ENCODE data around the gene COPA.
"Not testable (repeated sequence)": the region's sequence is repeated elsewhere in the genome, so short reads cannot be mapped to it uniquely, and the experiment has no call there.

The COPA gene

DNA sequence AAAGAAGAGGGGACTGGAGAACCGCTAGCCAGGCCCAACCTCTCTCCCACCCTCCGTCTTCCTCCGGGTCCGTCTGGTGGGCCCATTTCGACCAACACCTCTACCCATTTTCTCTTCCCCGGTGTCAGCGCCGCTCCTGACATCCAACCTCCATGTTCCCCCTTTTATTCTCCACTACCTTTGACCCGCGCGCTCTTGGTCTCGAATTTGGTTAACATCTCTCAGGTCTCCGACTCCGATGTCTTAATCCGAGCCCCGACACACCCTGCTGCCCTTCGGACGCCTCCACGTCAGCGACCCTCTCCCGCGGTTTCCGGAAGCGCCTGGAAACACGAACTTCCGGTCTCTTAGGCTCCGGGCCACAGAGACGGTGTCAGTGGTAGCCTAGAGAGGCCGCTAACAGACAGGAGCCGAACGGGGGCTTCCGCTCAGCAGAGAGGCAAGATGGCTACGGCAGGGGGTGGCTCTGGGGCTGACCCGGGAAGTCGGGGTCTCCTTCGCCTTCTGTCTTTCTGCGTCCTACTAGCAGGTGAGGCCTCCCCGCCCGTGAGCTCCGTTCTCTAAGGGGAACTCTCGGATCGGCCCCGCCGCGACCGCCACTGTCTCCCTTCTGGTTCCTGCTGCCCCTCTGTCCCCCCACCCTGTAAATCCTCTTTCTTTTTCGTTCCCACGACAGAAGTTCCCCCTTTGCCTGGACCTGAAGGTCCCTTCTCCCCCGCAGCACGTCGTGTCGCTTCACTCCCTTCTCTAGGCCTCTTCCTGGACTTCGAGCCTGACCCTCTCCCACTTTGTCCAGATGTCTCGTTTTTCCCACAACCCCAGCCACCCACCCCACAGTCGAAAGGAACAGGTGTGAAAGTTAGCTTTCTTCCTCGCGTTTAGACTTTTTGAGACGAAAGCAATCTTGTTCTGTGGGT, at the start of gene COPA, which contains the start of gene NCSTN:
TSS of gene COPA (minus strand) at position 298 of the 917 bp plus-strand sequence. CDS start at position 218, 80 bp downstream.
TSS of gene NCSTN (plus strand) at position 431 of the 917 bp plus-strand sequence. CDS start at position 445, 14 bp downstream.
- DNase-seq (ENCODE audit: low read depth in 1 of 2, low spot score in 1 of 2): peak; percentile 69 to 73

DNA sequence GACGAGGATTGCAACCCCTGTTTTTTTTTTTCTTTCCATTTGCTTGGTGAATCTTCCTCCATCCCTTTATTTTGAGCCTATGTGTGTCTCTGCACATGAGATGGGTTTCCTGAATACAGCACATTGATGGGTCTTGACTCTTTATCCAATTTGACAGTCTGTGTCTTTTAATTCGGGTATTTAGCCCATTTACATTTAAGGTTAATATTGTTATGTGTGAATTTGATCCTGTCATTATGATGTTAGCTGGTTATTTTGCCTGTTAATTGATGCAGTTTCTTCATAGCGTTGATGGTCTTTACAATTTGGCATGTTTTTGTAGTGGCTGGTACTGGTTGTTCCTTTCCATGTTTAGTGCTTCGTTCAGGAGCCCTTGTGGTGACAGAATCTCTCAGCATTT, 45.4 kb upstream of the COPA start:
- not testable (repeated sequence) for DNase-seq (ENCODE audit: low read depth in 1 of 2, low spot score in 1 of 2)

DNA sequence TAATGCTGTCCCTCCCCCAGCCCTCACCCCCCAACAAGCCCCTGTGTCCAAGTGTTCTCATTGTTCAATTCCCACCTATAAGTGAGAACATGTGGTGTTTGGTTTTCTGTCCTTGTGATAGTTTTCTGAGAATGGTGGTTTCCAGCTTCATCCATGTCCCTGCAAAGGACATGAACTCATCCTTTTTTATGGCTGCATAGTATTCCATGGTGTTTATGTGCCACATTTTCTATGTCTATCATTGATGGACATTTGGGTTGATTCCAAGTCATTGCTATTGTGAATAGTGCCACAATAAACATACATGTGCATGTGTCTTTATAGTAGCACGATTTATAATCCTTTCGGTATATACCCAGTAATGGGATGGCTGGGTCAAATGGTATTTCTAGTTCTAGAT, 41.8 kb upstream of the COPA start:
- DNase-seq (ENCODE audit: low read depth in 1 of 2, low spot score in 1 of 2): not testable (repeated sequence)

DNA sequence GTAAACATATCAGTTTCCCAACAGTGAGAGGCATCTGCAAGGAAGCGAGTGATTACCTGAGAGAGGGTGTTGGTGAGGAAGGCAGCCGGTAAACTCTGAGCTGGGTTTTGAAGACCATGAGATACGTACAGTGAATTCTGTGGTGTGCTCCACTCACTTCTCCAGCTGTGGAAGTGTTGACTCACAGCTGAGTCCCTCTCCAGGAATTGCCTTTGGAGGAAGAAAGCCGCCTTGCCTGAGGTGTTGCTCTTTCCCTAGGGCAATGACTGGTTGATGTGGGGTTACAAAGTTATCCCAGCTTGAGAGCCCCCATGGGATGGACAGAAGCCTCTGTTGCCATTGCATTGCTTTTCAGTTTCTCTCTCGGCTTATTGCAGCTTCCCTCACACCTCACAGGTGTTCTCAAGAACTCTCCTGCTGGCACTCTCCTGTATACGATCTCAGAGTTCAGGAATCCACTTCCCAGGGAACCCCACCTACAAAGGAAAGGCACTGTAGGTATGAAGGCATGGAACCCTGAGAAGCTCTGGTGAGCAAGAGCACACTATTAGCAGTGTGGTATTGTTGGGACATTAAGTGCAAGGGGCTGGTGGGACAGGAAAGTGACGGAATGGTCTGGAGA, 34.6 kb upstream of the COPA start:
- DNase-seq (ENCODE audit: low read depth in 1 of 2, low spot score in 1 of 2): no peak

DNA sequence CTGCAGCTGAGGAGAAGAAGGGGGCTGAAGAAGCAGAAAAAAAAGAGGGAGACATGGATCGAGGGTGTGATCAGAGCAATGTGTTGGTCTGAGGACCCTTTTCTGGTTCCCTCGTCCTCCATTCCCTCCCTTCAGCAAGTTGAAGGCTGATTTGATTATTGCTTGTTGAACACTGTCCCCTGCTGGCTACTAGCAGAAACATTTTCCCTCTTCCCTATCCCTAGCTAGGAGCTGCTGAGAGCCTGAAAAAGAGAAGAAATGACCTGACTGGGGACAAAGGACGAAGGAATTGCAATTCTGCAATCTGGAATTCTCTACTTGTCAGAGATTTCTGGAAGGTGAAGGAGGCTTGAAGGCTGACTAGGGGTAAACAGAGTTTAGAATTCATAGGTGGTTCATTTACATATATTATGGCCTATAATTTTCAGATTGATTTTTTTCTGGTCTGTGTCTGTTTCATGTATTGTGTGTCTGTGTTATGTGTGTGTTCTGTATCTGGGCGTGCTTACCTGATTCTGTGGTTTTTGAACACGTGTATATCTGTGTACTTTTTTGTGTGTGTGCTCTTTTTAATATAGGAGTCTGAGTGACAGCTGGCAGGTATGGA, 33.6 kb upstream of the COPA start:
- no peak for DNase-seq (ENCODE audit: low read depth in 1 of 2, low spot score in 1 of 2)

DNA sequence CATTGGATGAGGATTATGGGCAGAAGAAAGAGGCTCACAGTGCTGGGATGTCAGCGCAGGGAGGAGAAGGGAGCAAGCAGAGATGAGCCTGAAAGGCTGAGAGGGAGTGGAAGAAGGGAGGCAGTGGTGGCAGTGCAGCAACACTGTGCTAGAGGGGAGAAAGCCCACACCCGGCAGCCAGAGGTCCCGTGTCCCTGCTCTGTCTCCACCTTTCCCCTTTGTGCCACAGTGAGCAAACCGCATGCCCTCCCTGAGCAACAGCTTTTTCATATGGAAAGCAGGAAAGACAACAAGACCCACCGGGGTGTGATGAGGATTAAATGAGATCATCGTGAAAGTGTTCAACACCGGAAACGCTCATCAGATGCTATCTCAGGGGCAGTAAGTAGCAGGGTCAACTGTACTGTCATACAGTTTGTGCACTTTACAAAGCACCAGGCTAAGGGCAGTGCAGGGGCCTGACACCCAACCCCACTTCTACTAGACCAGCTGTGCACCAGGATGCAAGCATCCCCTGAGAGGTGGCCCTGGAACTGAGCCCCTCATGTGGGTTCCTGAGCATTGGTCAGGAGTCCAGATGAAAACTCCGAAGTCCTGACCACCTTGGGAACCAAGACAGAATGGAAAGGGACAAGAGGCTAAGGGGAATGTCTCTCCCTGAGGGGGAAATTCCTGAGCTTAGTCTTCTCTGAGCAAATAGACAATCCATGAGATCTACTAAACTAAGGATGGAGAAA, 32.9 kb upstream of the COPA start:
- DNase-seq (ENCODE audit: low read depth in 1 of 2, low spot score in 1 of 2): no peak

DNA sequence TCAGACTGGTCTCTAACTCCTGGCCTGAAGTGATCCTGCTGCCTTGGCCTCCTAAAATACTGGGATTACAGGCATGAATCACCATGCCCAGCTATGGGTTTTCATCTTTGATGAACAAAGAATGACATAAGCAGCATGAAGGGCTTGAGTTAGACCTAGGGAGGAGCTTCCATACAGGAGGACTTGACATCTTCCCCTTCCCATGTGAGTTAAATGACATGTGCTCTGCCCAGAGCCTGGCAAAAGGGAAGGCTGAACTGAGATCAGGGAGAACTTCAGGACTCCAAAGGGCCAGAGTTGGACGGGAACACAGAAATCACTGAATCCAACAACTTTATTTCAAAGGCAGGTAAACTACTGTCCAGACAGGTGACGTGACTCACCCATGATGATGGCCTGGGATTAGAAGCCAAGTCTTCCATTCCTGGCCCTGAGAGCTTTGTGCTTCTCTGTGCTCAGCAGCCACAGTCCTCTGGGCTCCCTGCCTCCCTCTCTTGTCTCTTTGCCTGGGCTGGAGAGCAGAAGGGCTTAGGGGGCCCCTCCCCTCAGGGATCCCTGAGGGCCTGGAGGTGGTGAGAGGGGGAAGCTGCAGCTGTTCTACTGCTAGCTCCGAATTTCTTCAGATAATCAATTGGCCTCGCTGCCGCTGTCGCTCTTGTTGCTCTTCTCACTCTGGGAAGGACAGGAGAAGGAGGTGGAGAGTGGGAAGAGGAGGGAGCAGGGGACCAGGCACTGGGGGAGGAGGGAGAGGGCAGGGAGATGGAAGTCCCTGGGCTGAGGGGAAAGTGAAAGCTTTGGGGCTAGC, 31.5 kb upstream of the COPA start:
- no peak for DNase-seq (ENCODE audit: low read depth in 1 of 2, low spot score in 1 of 2)

DNA sequence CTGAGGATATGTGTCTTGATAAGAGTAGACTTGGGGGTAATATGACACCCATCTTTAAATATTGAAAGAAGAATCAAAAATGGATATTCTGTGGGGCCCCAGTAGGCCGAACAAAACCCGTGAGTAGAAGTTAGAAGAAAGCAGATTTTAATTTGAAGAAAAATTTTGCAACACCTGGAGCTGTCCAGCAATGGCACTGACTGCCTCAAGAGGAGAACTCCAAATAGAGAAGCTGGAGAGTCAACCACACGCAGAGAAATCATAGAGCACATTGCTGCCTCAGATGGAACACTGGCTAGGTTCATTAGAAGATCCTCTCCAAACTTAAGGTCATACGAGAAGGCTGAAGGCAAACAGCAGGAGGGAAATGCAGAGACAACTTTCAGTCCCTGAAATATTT, 30.6 kb upstream of the COPA start:
- no peak for DNase-seq (ENCODE audit: low read depth in 1 of 2, low spot score in 1 of 2)

DNA sequence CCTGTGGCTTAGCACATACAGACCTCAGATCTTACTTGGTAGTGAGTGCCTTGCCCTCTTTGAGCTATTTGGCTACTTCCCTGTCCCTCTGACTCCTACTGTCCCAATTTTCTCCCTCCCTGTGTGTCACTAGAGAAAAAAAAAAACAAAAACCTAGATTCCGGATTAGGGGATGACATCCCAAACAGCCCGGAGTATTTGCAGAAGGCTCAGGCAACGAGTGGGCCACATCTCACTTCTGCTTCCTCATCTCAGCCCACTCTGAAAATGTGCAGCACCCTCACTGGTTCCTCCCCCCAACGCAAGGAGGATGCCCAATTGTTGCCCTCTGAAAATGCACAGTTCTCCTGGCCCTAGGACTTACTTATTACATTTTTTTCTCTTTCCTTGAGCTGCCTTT, 28.7 kb upstream of the COPA start:
- no peak for DNase-seq (ENCODE audit: low read depth in 1 of 2, low spot score in 1 of 2)

DNA sequence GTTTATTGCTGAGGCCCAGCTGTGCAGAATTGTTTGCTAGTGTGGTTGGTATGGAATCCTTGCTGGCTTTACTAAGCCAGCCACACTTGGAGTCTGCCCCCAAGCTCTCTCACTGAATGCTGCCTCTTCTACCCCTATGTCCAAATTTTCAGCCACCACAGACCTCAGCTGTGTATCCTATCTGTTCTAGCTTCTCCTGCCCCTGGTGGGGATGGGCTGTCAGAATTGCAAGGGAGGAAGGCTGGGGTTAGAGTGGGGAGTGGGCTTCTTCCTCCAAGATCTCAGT, 28.2 kb upstream of the COPA start:
- DNase-seq (ENCODE audit: low read depth in 1 of 2, low spot score in 1 of 2): no peak

DNA sequence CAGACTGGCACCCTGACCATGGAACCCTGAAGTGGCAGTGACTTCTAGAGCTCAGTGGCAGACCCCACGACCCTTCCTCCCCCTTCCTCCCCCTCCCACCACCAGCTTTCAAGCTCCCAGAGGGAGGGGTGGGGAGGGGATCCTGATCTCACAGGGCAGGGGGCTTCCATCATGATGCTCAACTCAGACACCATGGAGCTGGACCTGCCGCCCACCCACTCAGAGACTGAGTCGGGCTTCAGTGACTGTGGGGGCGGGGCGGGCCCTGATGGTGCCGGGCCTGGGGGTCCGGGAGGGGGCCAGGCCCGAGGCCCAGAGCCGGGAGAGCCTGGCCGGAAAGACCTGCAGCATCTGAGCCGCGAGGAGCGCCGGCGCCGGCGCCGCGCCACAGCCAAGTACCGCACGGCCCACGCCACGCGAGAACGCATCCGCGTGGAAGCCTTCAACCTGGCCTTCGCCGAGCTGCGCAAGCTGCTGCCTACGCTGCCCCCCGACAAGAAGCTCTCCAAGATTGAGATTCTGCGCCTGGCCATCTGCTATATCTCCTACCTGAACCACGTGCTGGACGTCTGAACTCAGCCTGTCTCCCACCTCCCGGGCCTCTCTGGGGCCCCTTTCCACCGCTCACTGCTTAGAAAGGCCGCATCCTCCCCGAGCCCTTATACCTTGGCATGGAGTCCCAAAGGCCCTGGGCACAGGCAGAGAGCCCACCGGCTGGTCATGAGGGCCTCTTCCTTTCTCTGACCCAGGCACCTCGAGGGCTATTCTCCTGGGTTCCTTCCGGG, 27.7 kb upstream of the COPA start:
- no peak for DNase-seq (ENCODE audit: low read depth in 1 of 2, low spot score in 1 of 2)

DNA sequence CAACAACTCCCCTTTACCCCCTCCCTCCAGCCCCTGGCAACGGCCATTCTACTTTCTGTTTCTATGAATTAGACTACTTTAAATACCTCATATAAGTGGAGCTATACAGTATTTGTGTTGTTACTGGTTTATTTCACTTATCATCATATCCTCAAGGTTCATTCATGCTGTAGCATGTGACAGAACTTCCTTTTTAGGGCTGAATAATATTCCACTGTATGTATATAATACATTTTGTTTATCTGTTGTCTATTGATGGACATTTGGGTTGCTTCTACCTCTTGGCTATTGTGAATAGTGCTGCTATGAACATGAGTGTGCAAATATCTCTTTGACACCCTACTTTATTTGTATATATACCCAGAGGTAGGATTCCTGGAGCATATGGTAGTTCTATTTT, 26.0 kb upstream of the COPA start:
- no peak for DNase-seq (ENCODE audit: low read depth in 1 of 2, low spot score in 1 of 2)

DNA sequence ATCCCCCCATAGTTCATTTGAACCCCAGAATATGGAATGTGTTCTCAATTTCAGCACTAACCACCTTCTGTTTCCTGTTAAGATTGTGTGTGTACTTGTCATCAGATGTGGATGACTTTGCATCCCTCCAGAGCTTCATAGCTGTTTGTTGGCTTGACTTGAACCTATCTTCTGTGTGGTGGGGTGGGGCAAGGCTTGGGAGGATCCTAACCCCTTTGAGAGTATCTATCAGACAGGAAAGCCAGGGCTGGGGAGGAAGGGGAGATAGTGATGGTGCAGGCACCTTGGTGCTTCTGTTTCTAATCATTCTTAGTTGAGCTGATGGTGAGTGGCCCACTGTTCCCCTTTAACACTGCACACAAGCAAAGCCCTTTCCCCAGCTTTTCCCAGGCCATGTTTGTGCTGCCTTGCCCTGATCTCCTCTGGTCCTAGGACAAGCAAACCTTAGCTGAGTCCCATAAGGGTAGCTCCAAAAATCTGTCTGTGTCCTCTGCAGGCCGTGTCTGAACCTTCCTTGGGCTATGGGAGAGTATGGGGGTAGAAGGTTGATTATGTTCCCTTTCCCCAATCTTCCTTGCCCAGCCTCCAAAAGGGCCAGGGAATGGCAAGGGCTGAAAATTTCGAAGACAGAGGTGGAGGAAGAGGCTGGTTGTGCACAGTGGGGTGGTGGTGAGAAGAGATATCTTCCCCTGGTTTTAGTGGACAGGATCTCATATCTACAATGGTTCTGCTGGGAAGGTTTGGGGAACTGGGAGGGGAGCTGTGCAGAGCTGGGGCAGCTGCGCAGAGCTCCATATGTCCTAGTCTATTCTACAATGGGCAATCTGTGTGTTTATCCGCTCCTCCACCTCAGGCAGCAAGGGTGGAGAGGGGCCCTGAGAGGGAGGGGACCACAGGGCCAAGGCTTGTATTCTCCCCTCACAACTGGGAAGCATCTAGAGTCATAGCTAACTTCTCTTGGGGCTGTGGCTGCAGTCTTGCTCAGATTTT, 25.2 kb upstream of the COPA start:
- DNase-seq (ENCODE audit: low read depth in 1 of 2, low spot score in 1 of 2): no peak

DNA sequence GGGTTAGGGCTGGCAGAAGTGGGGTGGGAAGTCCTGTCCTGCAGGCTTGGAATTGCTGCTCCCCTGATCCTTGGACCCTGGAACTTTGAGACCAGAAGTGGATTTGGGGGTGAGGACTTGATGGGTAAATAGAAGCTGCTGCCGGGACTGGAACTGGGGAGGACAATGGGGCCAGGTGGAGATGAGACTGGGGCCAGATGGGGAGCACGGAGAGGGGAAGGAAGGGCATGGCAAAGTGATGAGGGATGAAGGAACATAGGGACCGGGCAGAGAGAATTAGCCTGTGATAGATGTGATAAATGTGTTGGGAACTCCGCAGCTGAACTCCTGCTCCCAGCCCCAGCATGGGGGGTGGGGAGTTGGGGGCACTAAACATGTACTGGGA, 24.5 kb upstream of the COPA start:
- no peak for DNase-seq (ENCODE audit: low read depth in 1 of 2, low spot score in 1 of 2)

DNA sequence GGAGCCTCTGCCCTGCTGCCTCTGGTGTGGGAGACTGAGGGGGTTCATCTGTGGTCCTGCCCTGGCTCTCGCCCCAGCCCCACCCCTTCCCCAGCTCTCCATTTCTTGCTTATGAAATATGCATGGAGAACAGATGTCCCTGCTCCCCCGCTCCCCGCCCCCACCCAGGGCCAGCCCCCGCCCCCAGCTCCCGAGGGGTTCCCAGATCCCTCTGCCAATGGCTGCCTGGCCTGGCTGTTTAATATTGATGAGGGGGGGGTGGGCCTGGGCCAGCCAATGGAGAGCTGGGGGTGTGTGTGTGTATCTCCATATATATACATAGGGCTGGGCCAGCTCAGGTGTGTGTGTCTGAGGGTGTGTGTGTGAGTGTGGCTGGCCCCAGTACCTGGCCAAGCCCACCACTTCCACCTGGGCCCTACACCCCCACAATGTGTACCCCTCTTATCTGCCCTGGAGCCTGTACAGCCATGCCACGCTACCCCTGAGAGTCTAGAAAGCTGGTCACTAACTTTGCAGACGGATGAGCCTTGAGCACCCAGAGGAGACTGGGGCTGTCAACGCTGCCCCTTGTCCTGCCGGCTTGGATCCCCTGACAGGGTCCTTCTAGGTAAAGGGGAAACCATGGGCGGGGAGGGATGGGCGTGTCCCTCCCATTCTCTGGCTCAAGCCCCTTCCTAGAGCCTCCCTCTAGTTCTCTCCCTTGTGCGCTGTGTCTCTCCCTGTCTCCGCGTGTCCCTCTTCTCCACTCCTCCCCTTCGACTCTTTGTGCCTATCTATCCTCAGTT, 23.9 kb upstream of the COPA start, which contains the start of gene NHLH1:
TSS of gene NHLH1 (plus strand) at position 341 of the 785 bp plus-strand sequence. CDS start 3,661 bp downstream, outside the sequence.
- no peak for DNase-seq (ENCODE audit: low read depth in 1 of 2, low spot score in 1 of 2)

DNA sequence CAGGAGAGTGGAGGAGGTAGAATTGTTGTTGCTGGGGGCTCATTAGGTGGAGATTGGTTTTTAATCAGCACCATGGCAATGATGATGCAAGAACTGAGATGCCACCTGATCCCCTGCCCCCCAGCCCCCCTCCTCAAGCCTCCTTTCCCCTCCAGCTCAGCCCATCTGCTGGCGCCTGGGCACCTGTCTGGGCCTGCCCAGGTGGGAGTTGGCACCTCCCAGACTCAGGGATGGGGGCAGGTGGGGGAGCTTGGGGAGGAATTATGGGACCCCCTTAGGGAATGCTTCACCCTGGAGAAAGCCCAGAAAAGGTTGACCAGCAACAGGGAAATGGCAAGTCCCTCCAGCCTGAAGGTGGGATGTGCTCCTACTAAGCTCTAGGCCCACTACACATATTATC, 22.3 kb upstream of the COPA start:
- DNase-seq (ENCODE audit: low read depth in 1 of 2, low spot score in 1 of 2): no peak

DNA sequence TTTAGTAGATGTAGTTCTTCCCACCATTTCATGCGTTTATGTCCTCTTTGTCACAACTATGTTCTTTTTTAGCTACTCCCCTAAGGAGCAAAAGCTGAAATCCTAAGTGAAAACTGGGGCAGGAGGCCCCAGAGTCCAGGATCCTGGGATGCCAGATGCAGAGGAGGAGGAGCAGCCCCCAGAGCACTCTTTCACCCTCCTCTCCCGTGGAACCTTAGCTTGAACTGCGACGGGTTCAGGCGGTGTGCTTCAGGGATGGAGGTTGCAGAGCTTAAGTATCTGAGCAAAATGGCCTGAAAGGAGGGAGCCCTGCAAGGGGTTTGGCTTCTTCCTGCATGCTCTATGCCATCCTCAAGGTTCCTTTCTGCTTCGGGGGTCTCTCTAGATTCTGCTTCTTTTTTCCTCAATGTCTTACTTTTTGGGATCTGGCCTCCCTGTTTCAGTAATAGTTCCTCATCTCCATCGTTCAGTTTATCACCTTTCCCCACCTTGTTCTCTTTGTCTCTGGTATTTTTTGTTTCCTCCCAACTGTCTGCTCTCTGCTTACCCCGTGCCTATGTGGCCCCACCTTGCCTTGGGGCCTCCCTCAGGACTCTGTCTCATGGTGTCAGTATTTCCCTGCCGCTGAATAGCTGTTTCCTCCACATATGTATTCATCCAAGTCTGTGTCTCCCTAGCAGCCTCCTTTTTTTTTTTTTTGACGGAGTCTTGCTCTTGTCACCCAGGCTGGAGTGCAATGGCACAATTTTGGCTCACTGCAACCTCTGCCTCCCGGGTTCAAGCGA, 21.1 kb upstream of the COPA start:
- no peak for DNase-seq (ENCODE audit: low read depth in 1 of 2, low spot score in 1 of 2)

All from stimulated activated CD4-positive, alpha-beta T cell treated with anti-CD3 and anti-CD28 coated beads, Interleukin-15, amount 100 ng/mL, for 1 hour (primary cell).